T-helper 2 cell (primary cell): ENCODE data around the gene SMARCD2.
A peak's percentile ranks its signal among the peaks of the same experiment; 100 is the strongest.

Source experiments
- DNase-seq, 5 experiments: peaks; one replicate each; pipeline versions ENCODE4 v3.0.0 to v3.0.0-alpha.2; 2012 to 2022

SMARCD2 gene

DNA sequence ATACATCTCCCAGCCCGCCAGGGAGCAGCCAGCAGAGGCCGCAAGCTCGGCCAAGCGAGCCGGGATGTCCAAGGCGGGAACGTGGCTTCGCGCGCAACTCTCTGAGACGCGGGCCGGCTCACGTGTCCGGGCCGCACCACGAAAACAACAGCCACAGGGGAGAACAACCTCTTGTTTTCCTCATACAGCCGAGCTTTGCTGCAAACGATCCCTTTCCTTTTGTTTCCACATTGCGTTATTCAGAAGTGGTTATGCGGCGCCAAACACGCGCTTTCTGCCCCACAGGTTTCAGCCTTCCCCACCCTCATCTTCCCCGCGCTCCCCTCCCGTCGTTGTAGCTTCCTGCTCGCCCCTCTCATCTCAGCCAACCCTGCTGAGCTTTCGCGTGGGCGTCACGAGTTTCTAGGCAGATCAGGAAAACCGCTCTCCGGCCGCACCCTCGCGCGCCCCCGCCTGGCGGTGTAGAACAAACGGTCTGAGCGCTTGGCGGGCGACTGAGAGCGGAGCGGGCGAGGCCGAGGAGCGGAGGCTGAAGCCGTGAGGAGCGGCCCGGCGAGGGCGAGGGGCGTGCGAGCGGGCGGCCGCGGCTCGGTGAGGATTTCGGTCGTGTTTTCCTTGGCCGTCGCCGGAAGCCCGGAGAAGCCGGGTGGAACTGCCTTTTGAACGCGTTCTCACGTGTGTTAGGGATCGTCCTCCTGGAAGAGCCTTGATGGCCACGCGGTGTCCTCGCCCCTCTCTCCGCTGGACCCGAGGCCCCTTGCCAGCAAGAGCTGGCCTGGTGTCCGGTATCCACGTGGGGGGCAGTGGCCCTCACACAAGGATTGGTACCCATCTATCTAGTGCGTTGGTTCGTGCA, 6.6 kb upstream of the SMARCD2 start:
- peak; percentile 87 to 97 (median 90) for DNase-seq

DNA sequence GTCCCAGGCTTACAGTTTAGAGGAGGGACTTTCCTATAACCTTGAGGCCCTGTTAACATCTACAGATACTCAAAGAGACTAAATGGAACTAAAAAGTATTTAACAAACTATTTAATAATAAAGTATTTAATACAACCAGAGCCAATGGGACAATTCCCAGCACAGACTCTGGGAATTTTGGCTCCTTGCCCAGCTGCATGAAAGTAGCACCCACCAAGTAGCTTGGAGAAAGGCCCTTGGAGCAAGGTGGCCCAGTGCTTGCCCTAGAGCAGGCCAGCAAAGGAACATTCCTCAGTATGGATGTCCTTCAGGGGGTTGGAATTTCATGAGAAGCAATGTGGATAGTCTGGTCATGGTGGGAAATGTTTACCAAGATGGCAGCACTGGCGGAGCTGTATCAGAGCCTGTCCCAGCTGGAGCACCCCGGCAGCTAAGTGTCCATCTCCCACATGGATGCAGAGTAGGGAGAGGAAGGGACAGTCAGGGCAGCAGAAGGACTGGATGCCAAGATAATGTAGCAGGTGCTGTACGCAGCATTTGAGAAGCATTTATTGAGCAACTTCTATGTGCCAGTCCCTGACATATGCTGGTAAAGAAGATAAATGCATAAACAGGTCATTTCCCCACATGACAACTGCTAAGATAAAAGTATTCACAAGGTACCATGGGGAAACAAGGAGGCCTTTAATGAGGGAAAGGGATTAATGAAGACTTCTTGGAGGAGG, 5.2 kb upstream of the SMARCD2 start:
- no peak for DNase-seq

DNA sequence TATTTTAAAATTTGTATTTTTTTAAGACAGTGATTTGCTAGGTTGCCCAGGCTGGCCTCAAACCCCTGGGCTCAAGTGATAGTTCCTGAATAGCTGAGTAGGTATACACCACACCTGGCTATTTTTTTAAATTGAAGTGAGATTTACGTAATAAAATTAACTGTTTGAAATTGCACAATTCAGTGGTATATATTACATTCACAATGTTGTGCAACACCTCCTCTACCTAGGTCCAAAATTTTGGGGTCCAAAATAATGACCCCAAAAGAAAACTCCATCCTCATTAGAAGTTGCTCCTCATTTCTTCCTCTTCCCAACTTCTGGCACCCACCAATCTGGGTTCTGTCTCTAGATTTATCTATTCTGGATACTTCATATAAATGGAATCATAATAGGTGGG, 3.0 kb upstream of the SMARCD2 start:
- no peak for DNase-seq

DNA sequence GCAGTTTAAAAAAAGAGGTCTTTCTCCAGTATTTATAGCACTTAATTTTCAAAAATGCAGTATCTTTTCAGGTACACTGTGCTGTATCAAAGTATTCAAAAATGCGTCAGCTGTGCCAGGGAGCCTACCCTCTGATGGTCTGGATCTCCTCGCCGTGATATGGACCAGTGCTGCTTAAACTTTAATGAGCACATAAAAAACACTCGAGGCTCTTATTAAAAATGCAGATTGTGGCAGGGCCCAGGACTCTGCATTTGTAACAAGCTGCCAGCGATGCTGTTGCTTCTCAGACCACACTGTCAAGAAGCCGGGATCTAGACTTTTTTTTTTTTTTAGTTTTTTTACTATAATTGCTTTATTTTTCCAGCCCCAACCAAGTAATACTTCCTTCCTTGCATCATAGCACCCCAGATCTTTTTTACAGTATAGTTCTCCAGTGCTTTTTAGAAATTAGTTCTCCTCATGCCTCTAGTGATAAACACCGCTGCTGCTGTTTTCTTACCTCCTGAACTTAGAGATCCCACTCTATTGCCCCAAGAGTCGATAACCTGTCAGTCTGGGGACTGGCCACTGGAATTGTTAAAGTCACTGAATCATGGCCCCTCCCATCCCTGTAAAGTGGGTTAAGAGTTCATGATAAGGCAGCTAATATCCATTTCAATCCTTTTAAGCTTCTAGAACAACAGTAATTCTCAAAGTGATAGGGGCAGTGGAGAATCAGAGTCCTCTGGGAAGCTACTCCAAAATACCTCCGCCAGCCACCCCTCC, 1.6 kb upstream of the SMARCD2 start:
- DNase-seq: peak in 1 of 5 experiments; percentile 24

DNA sequence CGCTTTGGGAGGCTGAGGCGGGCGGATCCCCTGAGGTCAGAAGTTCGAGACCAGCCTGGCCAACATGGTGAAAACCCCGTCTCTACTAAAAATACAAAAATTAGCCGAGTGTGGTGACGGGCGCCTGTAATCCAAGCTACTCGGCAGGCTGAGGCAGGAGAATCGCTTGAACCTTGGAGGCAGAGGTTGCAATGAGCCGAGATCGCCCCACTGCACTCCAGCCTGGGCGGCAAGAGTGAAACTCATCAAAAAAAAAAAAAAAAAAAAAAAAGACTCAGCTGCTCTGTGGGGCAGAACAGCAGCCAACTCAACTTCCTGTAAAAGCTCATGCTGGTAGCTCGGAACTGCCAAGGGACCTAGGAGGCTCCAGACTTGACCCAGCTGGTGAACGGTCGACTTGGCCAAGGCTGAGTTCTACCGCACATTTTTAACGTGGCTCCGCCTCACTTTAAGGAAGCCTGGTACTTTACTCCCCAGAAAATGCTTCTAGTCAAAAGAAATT, 953 bp upstream of the SMARCD2 start:
- DNase-seq: peak in 1 of 5 experiments; percentile 75

DNA sequence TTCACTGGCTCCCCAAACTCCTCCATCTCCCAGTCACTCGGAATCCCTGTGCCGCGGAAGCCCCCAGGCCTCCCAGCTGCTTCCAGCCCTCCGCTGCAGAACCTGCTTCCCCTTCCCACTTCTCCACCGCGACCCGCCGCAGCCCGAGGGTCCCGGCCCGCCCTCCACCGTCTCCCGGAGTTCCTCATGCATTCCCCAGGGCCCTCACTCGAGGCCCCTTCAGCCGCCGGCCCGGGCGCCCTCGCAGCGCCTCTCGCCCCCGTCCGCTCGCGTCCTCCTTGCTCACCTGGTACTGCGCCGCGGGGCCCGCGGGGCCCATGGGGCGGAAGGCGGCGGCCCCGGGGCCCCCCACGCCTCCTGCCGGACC, 329 bp downstream of the SMARCD2 start:
- no peak for DNase-seq

DNA sequence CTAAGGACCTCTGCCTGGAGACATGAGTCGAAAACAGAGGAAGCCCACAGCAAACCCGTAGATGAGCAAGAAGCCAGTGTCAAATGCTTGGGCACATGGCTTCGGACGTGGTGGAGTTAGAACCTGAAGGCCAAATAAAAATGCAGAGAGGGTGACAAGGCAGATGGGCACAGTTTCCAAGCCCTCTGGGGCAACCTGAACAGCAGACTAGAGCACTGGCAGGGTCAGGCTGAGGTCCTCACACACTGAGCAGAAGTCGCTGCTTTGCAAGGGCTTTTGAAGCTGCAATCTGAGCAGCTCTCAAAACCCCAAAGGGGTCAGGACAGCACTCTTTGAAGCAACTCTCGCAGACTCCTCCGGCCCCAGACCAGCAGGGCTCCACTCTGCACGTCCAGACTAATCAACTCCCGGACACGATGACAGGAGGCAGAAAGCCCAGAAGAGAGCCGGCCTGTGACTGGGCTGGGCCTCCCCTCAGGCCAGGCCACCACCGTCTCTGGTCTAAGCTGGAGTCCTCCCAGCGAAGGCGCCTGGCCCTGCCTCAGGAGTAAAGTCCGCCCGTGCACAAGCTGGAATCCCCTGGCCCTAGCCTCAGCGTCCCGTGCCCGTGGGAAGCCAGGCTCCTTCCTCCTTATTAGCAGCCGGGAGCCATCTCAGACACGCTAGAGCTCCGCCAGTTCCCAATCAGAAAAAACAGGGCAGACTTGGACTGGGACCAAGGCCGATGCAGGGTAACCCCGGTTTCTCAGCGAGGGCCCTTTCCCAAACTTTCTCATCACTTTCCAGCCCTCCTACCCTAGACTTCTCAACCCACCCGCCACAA, 924 bp downstream of the SMARCD2 start:
- peak in 1 of 5 experiments; percentile 29 for DNase-seq

DNA sequence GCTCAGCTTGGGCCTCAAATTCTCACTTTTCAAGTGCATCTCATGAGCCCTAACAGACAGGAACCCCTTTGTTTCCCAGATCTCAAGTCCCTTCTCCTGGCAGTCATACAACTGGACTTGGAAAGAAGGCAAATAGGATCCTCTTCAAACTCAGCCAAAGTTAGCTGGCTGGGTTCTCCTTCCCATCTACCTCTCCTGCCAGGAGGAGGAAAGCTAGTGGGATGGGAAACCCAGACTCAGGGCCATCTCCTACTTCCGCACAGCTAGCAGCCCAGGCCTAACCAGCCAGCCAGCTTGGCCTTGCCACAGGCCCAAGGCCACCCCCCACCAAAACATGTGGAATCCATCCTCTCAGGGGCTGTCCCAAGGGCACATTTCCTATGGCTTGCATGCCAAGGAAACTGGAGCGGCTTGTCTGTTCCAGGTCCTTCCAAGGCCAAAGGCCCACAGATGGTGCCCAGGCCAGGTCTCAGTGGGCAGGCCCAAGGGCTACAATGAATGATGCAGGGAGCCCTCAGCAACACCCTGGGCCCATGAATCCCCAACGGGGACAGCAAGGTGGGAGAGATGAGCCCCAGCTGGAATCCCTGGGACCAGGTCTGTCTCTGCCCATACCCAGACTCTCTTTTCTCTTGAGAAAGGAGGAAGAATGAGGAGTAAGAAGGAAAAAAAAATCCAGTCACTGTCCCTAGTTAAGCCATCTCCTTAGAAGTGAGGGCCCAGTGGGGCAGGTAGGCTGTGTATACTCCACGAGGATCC, 1.7 kb downstream of the SMARCD2 start:
- DNase-seq: no peak

DNA sequence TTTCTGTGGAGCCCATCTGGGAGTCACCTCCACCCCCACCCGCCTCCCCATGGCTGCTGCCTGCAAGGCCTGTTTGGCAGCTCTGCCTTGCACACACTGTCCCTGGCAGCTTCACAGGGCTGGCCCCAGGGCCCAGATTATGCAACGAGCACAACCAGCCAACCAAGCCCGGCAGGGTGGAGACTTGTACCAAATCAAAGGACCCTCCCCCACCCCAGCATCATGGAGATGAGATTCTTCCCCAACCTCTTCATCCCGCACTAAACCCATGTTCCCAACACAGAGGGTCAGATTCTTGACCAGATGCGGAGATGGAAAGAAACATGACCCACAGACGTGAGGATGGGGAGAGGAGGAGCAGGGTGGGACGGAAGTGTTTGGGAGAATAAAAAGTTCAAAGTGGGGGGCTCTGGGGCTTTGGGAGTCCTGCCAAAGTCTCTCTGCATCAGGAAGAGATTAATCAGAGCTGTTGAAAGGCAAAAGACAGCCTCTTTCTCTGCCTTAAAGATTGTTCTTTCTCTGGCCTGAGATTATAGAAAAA, 3.8 kb downstream of the SMARCD2 start:
- DNase-seq: no peak

DNA sequence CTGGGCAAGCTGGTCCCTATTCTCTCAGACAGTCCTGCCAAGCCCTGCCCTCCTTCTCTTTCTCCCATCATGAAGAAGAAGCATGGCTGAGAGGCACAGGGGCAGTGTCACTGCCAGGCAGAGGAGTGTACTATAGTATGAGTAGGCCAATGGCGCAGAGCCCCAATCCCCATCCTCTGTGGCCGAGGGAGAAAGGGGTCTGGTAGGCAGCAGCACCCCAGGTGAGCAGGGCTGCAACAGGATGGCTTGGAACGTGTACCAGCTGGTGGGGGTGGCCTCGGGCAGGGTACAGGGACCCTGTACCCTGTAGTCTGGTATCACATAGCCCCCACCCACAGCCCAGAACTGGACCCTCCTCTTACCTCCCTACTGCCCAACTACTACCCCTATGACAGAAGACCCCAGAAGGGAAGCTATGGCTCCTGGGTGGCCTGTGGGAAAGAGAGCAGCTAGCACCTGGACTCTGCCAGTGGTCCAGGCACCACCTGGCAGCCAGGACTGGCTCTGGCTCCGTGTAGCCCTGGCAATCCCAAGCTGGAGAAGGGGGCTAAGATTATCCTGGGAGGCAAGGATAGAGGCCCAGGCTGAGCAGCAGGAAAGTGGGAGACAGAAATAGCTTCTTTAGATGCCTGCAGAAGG, 4.4 kb downstream of the SMARCD2 start:
- DNase-seq: no peak

DNA sequence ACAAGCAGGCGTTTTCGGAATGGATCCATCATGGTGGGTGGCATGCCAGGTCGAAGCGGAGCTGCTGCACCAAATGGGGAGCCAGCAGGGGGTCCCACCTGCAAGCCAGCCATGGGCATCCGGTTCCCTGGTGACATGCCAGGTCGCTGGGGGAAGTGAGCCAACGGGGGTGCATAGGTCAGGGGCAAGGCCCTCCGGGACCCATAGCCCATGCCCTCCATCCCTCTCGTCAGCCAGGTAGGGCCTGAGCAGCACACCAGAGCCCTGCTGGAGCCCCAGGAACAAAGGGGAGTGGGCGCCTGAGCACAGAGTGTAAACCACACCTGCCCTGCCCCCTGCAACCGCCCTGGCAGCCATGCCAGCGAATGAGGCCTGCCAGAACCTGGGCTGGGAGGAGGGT, 5.0 kb downstream of the SMARCD2 start:
- DNase-seq: no peak

DNA sequence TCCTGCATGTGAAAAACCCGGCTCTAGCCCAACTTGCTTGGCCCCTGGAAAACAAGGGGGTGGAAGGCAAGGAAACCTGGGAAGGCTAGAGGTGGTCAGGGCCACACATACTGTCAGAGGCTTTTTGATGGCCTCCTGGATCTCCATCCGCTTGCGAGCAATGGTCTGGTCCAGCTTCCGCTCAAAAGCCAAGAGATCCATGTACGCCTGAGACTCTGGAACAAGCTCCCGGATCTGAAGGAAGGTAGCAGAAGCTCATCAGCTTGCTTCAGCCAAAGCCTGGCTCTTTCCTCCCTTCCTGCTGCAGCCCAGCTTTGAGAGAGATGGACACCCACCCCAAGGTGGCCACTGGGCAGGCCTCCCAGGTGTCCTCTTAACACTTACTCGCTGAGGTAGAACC, 5.7 kb downstream of the SMARCD2 start:
- DNase-seq: no peak

DNA sequence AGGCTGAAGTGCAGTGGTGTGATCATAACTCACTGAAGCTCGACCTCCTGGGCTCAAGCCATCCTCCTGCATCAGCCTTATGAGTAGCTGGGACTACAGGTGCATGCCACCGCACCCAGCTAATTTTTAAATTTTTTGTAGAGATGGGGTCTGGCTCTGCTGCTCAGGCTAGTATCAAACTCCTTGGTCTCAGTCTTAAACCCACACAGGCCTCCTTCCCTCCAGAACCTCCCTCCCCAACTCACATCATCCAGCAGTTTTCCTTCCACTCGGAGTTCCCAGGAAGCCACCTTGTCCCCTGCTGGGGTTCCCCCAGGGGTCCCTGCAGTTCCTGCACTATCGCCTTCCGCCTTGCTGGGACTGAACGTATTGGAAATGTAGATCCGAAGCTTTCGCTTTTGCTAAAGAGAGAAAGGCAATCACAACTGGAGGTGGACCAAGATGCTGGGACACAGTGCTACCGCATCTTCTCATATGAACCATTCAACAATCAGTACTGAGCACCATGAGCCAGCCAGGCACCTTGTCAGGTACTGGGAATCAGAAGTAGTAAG, 7.2 kb downstream of the SMARCD2 start:
- DNase-seq: no peak

DNA sequence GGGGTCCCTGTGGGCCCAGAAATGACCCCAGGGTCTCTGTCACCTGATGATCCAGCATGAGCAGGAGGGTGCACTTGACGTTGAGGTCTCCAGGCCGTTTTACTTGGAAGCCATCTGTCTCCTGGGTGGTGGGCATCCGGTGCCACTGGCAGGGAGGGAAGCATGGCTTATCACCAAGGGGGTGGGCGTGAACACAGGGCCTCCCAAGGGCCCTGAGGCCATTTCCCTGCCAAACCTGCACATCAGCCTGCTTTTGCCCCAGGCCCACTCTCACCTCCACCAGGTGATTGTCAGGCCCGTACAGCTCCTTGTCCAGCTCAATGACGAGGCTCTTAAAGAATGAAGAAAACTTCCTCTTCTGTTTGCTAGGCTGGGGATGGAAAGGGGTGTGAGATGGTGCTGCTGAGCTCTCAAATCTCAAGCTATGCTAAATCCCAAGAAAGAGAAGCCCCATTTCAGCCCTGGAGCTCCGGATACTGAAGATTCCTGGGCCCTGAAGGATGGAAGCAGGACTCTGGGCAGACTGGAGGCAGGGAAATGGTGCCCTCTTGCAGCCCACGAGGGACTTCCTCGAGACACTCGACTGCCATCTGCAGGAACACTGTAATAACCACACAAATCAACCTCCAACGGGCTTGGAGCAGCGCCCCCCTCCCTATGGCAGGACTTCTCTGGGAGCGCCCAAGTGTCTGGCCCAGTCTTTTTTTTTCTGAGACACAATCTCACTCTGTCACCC, 7.9 kb downstream of the SMARCD2 start:
- DNase-seq: peak in 4 of 5 experiments; percentile 31 to 77 (median 50)

DNA sequence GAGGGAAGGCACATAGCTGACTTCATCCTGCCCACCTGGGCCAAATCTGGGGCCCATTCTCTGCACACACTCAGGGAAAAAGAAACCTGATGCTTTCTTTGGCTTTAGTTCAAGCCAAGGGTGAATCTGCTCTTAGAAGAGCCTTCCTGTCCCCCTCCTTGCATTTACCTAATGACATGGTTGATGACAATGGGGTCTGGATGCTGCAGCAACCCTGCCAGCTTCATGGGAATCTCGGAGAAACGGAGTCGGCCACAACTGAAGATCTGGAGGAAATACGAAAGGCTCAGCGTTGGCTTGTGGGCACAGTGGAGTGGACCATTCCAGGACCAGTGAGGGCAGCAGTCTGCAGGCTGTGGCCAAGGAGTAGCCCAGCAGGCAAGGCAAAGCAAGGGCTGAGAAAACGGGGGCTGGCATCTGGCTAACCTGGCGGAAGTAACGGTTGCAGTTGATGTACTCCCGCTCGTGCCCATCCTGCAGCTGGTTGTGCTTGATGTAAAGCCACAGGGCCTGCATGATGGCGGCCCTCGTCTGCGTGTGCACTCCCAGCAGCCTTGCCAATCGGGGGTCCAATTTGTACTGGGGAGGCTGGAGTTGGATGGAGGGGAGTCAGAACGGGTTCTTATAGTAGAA, 8.6 kb downstream of the SMARCD2 start:
- DNase-seq: no peak

DNA sequence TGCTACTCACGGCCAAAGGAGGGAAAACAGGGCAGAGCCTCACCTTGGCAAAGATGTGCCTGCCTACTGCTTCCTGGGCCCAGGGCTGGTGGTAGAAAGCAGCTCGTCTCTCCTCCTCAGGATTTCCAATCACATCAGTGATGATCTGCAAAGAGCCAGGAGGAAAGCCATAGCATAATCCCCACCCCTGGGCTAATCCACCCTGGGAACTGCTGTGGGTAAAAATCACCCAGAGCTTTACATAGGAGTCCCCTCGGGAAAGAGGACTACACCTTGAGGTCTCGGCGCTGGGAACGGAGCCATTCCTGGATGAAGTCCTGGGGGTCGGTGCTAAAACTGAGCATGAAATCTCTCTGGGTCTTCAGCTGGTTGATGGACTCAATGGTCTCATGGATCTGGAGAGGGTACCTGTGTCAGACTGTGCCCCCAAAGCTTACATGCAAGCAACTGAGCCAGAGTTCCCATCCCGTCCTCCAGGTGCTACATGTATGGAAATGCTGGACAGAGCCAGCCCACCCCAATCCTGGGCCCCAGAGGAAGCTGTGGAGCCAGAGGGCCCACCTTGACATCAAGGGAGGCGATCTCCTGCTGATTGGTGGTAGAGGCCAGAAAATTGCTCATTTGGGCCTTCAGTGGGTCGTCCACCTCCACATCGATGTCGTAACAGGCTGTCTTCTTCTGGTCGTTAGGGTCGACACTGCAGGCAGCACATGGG, 9.3 kb downstream of the SMARCD2 start:
- no peak for DNase-seq

DNA sequence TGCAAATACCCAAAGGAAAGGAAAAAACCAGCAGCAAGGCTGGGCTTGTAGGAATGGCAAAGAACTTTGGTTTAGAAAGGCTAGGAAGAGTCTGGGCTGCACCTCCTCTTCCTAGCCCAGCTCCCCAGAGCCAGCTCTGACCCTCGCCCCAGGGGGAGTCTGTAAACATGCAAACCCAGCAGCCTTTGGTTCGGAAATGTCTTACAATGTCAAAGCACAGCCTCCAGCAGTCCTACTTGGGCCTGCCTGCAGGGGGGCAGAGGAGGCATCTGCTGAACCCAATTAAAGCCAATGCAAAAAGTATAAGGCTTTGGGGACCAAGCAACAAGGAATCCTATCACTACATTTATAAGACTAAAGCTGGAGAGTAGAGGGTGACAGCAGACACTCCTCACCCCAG, 10.0 kb downstream of the SMARCD2 start:
- DNase-seq: no peak

DNA sequence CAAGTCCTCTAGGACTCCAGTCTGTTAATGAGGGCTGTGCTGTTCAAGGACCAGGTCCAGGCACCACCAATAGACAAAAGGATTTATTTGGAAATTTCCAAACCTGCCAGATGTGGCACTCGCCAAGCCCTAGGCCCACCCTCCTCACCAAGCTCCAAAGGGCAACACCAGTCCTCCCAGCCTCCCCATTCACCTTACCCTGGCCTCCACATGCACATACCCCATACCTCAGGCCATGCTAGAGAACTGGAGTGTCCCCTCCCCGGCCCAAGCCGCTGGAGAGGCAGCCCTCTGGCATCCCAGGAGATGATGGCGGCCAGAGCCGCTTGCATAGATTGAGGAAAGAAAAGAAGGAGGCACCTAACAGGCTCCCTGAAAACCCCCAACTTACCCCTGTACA, 10.5 kb downstream of the SMARCD2 start:
- no peak for DNase-seq
